ENCODE results near the gene KIAA1328.

DNA sequence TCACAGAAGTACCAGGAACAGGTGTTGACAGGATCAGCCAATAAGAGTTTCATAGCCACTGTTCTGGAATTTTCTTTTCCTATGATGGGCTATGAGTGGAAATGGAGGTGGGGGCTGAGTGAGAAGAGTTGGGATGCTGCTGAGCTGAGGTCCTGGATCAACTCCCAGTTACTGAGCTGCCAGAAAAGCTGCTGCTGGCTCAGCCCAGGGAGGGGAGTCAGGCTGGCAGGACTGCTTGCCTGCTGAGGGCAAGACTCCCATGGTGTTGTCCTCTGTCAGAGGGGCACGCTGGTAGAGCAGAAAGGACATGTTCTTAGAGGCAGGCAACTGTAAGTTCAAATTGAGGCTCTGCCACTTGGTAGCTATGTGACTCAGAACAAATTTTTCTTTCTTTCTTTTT is 11.9 kb upstream of the KIAA1328 start:
- TF ChIP-seq CTCF (IDR thresholded peaks at IDR 0.05 in 4 of 5, conservative IDR thresholded peaks at IDR 0.05 in 1 of 5) (no peak), POLR2A (IDR thresholded peaks at IDR 0.05) (no peak)
